C4-2B (cell line): ENCODE measurements around the gene TSPAN3.

Experiments used
- ZFX ChIP-seq: fragments of 450-650 bp; IDR thresholded peaks from 2 replicates; pipeline ENCODE4 v1.6.1; 2017
- TF ChIP-seq, protein P1 (sequence below): fragments of 450-650 bp; conservative IDR thresholded peaks from 2 replicates; pipeline ENCODE4 v1.5.1; 2017; ENCODE audit warnings: mild to moderate bottlenecking

DNA sequence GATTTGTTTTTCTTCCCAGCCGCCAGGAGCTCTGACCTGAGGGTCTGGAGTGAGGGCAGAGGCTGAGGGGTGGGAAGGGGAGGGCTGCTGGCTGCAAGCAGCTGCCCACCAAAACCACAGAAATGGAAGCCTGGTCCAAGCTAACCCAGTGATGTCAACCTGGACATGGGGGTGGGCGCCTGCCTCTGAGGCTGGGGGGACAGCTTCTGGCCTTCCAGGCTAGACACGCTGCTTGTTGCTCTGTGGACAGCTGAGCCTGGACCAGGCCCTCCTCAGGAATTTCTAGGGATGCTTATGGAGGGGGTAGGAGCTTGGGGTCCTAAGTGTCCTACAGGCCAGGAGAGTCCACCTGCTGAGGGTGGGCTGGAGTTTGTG, 54.6 kb downstream of the TSPAN3 start:
- TF ChIP-seq, protein P1, sequence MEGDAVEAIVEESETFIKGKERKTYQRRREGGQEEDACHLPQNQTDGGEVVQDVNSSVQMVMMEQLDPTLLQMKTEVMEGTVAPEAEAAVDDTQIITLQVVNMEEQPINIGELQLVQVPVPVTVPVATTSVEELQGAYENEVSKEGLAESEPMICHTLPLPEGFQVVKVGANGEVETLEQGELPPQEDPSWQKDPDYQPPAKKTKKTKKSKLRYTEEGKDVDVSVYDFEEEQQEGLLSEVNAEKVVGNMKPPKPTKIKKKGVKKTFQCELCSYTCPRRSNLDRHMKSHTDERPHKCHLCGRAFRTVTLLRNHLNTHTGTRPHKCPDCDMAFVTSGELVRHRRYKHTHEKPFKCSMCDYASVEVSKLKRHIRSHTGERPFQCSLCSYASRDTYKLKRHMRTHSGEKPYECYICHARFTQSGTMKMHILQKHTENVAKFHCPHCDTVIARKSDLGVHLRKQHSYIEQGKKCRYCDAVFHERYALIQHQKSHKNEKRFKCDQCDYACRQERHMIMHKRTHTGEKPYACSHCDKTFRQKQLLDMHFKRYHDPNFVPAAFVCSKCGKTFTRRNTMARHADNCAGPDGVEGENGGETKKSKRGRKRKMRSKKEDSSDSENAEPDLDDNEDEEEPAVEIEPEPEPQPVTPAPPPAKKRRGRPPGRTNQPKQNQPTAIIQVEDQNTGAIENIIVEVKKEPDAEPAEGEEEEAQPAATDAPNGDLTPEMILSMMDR = no peak
- TF ChIP-seq ZFX = no peak
